GM19395 (cell line): ENCODE data around the gene DDX10.
A peak's percentile ranks its signal among the peaks of the same experiment; 100 is the strongest.
"Not testable (repeated sequence)": the region's sequence is repeated elsewhere in the genome, so short reads cannot be mapped to it uniquely, and the experiment has no call there.

Experiments used
- ATAC-seq: cut with Tn5 transposase; IDR thresholded peaks from one replicate; pipeline ENCODE4 v1.9.1; 2021; ENCODE audit warnings: mild to moderate bottlenecking, moderate library complexity; ENCODE audit not compliant: unreplicated experiment

Gene DDX10

DNA sequence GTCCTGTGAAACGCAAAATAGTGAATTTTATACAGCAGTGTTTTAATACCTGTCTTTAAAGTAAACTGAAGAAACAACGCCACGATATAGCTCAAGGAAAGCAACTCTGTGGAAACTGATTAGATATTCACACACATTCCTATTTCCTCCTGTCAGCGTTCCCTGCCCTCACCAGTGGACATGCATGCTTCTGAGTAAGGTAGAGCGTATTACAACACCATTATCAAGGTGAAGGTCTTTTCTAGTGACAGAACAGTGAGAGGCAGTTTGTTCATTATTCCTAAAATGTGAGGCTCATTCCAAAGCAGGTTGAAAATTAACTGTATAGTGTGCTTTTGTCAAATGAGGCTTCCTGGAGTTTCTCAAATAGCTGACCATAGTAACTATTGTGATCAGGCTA is 153.1 kb downstream of the DDX10 start:
- ATAC-seq = no peak

DNA sequence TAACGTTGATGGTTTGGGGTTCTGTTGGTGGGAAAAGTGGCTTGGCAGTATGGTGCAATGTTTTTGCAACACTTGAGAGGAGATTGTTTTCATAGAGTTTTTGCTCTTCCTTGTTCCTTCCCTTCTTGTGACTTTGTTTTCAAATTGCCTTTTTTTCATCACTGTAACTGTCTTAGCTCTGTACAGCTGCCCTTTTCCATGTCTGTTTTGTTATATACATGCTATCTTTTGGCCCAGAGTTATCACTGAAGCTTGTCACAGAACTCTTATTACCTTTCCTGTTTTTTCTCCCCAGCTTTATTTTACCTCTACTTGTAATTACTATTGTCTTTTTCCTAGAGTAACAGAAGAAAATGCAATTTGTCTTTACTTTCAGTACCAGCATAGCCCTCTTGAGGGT is 154.1 kb downstream of the DDX10 start:
- ATAC-seq = no peak

GRCh38 chr11:108819957-108820356 is 155.1 kb downstream of the DDX10 start:
- no peak for ATAC-seq

GRCh38 chr11:108823960-108824359 is 159.1 kb downstream of the DDX10 start:
- not testable (repeated sequence) for ATAC-seq

GRCh38 chr11:108824545-108824944 is 159.7 kb downstream of the DDX10 start:
- no peak for ATAC-seq

GRCh38 chr11:108825381-108825780 is 160.5 kb downstream of the DDX10 start:
- ATAC-seq = no peak

GRCh38 chr11:108826136-108826535 is 161.3 kb downstream of the DDX10 start:
- ATAC-seq = no peak

GRCh38 chr11:108835624-108836023 is 170.8 kb downstream of the DDX10 start:
- no peak for ATAC-seq

DNA sequence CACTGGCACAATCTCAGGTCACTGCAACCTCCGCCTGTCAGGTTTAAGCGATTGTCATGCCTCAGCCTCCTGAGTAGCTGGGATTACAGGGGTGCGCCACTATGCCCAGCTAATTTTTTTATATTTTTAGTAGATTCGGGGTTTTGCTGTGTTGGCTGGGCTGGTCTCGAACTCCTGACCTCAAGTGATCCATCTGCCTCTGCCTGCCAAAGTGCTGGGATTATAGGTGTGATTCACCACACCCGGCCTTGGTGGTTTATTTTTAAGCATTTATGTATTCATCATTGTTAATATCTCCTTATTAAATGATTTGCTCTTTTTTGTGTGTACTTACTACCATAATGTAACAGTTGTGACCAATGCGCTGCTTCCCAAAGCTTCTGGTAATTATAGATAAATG is 171.7 kb downstream of the DDX10 start:
- no peak for ATAC-seq

DNA sequence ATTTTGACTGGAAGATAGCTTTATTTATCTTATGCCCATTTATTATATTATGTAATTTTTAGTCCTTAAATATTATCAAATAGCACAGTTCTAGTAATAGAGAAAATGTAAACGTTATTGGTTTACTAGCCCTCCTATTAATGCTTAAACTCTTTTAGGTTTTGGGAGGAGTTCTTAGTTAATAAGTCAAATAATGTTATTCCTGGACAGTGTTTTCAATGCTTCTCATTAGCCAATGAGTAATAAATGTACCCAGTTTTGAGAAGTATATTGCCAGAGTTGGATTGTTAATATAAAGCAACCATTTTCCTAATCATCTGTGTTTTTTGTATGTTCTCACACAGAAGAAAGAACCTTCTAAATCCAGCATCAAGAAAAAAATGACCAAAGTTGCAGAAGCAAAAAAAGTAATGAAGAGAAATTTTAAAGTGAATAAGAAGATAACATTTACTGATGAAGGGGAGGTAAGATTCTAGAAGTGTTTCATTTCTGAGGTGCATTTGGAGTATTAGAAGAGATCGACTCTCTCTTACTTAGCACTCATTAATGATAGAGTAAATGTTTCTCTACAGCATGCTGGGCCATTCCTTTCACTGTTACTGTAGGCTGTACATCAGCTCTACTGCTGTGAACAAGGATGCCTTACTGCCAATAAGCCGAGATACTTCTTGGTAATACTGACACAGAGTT is 173.4 kb downstream of the DDX10 start:
- peak; percentile 46 for ATAC-seq

DNA sequence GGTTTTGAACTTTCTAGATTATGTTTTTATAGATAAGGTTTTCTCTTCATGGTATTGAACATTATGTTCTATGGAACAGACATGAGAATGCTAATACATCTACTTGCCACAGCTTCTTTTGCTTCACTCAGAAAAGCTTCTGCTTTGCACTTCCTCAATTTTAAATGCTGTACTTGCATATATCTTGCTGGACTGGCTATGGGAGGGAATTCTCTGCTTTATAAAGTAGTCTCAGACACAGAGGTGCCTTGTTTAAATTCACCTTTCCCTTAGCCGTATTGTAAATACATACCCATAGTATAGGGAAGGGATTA is 173.9 kb downstream of the DDX10 start:
- peak; percentile 32 for ATAC-seq

GRCh38 chr11:108846009-108846408 is 181.1 kb downstream of the DDX10 start:
- ATAC-seq = no peak

GRCh38 chr11:108847298-108847990 is 182.6 kb downstream of the DDX10 start:
- ATAC-seq = no peak

DNA sequence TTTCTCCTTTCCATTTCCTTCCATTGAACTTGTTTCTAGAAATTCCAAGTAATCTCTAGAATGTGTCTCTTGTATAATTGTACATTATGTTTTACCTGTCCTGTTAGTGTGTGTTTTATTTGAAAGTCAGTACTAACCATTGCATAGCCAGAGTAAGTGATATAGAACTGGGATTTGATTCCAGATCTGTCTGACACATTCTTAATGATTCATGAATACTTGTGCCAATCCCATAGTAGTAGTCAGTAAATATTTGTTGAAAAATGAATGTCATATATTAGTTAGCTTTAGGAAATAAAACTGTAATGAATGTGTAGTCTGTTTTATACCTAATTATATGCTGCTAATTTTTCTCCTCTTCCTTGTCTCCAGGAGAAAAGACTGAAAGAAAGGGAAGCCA is 186.9 kb downstream of the DDX10 start:
- no peak for ATAC-seq

- ATAC-seq = no peak
These were observed 187.8 kb downstream of the DDX10 start for GRCh38 chr11:108852701-108853100.

- no peak for ATAC-seq
These were observed 188.3 kb downstream of the DDX10 start for GRCh38 chr11:108853151-108853550.

DNA sequence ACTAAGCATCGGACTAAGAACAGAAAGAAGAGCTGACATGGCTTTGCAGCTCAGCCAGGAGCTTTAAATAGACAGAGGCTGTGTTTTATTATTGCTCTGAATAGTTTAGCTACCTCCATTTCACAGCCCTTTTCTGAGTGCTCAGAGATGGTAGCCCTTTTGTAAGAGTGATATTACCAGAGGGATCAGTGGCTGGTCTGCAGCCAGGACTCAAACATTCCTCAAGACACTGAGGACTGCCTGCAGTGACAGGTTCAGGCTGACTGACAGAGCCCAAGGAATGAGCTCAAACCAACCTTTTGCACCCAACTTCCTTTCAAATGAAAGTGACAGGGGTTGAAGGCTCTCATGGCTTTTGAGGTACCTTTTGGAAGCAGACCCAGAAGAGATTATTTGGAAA is 189.0 kb downstream of the DDX10 start:
- ATAC-seq = peak; percentile 64

DNA sequence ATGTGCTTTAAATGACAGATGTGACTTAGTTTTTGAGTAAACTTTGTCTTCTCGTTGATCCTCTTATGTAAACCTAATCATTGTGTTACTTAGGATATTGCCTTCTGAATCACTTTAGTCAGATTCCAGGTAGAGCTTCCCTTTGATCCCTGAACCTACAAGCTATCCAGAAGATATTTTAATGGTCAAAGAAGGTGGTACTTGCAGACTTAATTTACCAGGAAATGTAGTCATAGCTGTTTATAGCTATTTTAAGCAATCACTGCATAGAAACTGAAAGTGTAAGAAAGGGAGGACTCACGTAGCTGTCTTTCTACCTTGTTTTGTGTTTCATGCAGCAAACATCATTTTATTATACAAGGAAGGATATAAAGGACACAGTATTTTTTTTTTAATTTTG is 189.5 kb downstream of the DDX10 start:
- ATAC-seq = peak; percentile 96

GRCh38 chr11:108857382-108857781 is 192.5 kb downstream of the DDX10 start:
- no peak for ATAC-seq

DNA sequence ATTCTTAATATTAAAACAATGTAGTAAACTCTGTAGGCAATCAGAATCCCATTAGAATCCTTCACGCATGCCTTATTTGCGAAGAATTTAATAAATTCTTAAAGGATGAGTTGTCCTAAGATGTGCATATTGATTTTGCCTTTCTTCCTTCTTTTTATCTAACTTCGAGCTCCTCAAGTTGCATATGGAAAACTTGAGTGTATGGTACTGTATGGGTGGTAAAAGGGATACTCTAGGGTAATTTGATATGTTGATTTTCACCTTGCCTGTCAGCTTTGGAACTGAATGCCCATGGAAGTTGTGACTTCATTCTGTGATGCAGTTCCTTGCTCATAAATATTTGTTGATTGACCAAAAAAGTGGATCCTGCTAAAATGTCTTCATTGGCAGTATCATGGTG is 193.8 kb downstream of the DDX10 start:
- no peak for ATAC-seq

- no peak for ATAC-seq
These were observed 194.6 kb downstream of the DDX10 start for GRCh38 chr11:108859510-108859909.

DNA sequence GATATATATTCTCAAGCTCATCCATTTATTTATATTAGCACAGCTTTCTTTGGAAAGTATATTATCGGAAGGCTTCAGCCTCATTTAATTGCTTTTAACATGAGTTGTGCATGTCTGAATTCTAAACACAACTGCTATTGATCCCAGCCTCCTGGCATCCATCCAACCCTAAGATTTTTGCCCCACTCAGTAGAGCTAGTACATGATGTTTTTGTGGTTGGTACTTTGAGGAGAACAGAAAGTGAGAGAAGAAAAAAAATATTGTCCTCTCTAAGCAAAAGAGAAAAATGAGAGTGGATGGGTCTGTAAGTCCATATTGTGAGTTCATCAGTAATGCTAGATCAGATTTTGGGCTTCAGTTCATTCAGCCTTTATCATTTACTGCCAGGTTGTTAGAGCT is 198.7 kb downstream of the DDX10 start:
- no peak for ATAC-seq

- ATAC-seq = no peak
These were observed 200.5 kb downstream of the DDX10 start for GRCh38 chr11:108865406-108865805.
